ENCODE measurements around the gene RARRES2.
"Not testable (repeated sequence)": the region's sequence is repeated elsewhere in the genome, so short reads cannot be mapped to it uniquely, and the experiment has no call there.

RARRES2 gene

DNA sequence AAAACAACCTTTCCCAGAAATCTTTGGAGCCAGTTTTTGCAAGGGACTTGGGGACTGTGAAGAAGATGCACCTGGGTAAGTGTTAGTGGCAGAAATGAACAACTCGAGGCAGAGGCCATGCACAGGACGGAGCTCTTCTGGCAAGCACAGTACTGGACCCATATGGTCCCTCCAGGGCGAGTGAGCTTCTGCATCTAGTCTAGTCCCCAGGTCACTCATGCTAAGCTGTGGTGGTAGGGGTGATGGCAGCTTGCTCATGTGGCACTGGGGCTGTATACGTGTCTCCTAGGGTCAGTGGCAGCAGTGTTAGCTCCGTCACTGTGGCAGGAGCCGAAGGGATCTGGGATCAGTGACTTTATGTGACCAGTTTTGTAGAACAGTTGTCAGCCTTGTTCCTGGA lies 27.6 kb downstream of the RARRES2 start:
- no peak for DNase-seq

GRCh38 chr7:150313367-150313809 lies 28.0 kb downstream of the RARRES2 start:
- no peak for DNase-seq

DNA sequence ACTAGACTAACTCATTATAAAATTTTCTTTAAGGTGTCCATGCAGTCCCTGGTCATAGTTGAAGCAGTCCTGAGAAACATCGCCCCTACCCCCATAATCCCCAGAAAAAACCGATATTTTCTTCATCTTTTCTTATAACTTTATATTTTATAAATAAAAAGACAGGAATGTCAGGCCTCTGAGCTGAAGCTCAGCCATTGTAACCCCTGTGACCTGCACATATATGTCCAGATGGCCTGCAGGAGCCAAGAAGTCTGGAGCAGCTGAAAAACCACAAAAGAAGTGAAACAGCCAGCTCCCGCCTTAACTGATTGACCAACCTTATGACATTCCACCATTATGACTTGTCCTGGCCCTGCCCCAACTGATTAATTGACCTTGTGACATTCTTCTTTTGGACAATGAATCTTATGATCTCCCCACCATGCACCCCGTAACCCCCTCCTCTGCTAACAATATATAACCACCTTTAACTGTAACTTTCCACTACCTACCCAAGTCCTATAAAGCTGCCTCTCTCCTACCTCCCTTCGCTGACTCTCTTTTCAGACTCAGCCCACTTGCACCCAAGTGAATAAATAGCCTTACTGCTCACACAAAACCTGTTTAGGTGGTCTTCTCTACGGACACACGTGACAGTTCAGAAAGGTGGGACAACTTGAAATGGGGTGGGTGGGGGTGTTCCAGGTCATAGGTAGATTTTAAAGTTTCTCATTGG lies 28.6 kb downstream of the RARRES2 start:
- not testable (repeated sequence) for DNase-seq

GRCh38 chr7:150311711-150312110 lies 29.7 kb downstream of the RARRES2 start:
- no peak for DNase-seq

- DNase-seq, result no peak
Observed at GRCh38 chr7:150311146-150311545, 30.3 kb downstream of the RARRES2 start.

GRCh38 chr7:150308575-150308974 lies 32.9 kb downstream of the RARRES2 start:
- DNase-seq, result no peak

DNA sequence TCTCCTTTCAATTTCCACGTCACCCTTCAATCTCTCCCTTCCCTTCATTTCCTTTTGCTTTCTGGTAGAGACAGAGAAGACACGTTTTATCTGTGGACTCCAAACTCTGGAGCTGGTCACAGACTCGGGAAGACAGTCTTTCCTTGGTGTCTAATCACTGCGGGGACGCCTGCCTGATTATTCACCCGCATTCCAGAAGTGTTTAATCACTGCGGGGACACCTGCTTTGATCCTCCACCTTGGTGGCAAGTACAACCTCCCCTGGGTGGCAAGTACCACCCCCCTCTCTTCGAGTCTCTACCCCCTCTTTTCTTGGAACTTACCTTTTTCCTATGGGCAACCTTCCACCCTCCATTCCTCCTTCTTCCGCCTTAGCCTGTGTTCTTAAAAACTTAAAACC lies 33.5 kb downstream of the RARRES2 start:
- DNase-seq, result no peak

GRCh38 chr7:150307129-150307528 lies 34.3 kb downstream of the RARRES2 start:
- DNase-seq, result no peak

DNA sequence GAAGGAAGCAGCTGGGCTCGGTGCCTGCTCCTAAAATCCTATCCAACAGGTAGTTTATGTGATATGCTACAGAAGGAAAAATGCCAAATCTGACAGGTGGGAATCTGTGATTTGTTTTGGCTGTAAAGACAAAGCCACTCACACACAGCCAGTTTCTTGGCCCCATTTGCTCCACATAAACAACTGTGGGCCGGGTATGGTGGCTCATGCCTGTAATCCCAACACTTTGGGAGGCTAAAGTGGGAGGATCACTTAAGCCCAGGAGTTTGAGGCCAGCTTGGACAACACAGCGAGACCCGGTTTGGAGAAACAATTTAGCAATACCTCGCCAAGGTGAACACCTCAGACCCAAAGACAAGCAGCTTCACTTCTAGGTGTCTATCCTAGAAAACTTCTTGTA lies 35.1 kb downstream of the RARRES2 start:
- not testable (repeated sequence) for DNase-seq

DNA sequence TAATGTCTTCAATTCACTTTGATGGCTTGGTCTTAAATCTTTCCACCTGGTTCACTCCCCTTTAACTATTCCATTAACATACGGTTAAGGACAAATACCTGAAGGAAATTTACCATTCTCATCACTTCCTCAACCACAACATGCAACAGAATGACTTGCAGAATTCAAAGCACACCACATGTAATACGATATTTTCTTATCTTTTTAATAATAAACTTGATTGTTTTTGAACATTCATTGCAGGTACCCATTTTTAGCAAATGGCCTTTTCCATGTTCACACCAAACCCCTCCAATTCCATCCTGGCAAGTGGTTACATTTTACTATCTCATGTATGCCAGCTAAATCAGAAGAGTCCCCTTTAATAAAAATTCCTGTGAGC lies 35.5 kb downstream of the RARRES2 start:
- DNase-seq, result not testable (repeated sequence)

DNA sequence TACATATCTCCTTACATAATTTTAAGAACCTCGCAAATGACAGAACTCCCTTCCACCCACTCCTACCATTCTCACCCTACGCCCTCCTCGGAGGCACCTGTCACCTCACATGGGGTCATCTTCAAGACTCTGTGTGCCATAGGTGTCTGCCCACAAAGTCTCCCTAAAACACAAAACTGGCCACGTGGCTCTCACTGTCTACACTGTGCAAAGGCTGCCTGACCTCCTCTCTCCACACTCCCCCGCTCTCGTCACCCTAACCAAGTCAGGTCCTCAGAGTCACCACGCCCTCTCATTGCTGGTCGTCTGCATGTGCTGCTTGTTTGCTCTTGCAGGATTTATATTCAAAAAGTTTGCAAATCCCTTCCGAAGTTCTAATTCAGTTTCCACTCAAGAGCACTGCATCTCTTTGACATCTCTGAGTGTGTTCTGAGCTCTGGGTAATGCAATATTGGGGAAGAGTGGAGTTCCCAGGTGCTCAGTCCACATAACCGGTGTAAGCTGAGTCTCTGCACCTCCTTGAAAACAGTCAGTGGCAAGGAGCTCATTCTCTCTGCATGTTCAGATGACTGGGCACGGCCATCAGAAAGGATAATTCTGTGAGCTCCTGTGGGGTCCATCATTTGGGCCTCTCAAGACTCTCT lies 36.0 kb downstream of the RARRES2 start:
- not testable (repeated sequence) for DNase-seq

- not testable (repeated sequence) for DNase-seq
Observed at GRCh38 chr7:150304499-150305258, 36.8 kb downstream of the RARRES2 start.

GRCh38 chr7:150302908-150303310 lies 38.5 kb downstream of the RARRES2 start:
- not testable (repeated sequence) for DNase-seq

- not testable (repeated sequence) for DNase-seq
Observed at GRCh38 chr7:150297978-150298377, 43.5 kb downstream of the RARRES2 start.

- DNase-seq, result not testable (repeated sequence)
Observed at GRCh38 chr7:150296802-150297201, 44.6 kb downstream of the RARRES2 start.

GRCh38 chr7:150295614-150296013 lies 45.8 kb downstream of the RARRES2 start:
- not testable (repeated sequence) for DNase-seq

GRCh38 chr7:150295027-150295426 lies 46.4 kb downstream of the RARRES2 start:
- not testable (repeated sequence) for DNase-seq

DNA sequence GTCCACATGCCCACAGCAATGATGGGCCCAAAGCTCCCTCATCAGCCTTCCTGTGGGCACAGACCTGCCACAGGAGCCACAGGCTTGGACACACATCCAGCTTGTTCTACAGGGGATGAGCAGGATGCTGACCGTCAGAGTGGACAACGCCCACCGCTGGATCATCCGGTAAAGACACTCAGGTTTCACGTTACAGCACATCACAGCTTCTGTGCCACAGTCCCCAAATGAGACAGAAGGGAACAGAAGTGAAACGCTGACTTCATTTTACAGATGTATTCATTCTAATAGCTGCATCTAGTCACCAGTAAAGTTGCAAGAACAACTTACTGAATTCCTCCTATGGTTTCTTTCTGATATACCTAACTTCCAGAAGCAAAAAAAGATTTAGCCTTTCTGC lies 51.1 kb downstream of the RARRES2 start:
- DNase-seq, result not testable (repeated sequence)

DNA sequence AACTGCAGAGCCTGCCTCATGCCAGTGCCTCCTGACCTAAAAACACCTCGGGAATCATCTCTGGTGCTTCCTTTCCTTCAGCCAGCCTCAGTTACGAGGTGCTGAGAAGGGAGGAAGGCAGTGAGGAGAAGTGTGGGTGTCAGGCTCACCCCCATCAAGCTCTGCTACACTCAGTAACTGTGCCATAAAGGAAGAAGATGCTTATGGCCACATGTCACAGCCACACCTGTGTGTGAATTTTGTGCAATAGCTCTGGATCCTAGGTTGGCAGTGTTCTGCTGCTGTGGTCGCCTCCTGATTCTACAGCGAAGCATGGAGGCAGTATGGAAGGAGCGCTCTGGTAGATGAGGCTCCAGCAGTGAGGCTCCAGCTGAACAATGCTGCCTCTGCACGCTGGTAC lies 52.6 kb downstream of the RARRES2 start:
- not testable (repeated sequence) for DNase-seq
